IPS-NIHi11 (cell line): ENCODE data around the gene KCNJ6.

Experiments
- DNase-seq: peaks from one replicate; pipeline ENCODE4 v3.0.0; 2012; ENCODE audit warnings: mixed read lengths, low spot score

The KCNJ6 gene

GRCh38 chr21:37642493-37642892 lies 273.8 kb downstream of the KCNJ6 start:
- DNase-seq = peak; percentile 44

GRCh38 chr21:37639756-37640155 lies 276.5 kb downstream of the KCNJ6 start:
- no peak for DNase-seq

GRCh38 chr21:37636152-37636860 lies 280.0 kb downstream of the KCNJ6 start:
- no peak for DNase-seq

- DNase-seq = peak; percentile 42
Measured at GRCh38 chr21:37631319-37632117, 284.7 kb downstream of the KCNJ6 start.

- no peak for DNase-seq
Measured at GRCh38 chr21:37630872-37631271, 285.4 kb downstream of the KCNJ6 start.

- no peak for DNase-seq
Measured at GRCh38 chr21:37628362-37628761, 287.9 kb downstream of the KCNJ6 start.

- no peak for DNase-seq
Measured at GRCh38 chr21:37627561-37627960, 288.7 kb downstream of the KCNJ6 start.

- no peak for DNase-seq
Measured at GRCh38 chr21:37627074-37627473, 289.2 kb downstream of the KCNJ6 start.

- no peak for DNase-seq
Measured at GRCh38 chr21:37626320-37626719, 289.9 kb downstream of the KCNJ6 start.

GRCh38 chr21:37623689-37624088 lies 292.6 kb downstream of the KCNJ6 start:
- no peak for DNase-seq

GRCh38 chr21:37623183-37623582 lies 293.1 kb downstream of the KCNJ6 start:
- DNase-seq = no peak

- no peak for DNase-seq
Measured at GRCh38 chr21:37622755-37623154, 293.5 kb downstream of the KCNJ6 start.

- DNase-seq = no peak
Measured at GRCh38 chr21:37620401-37620800, 295.9 kb downstream of the KCNJ6 start.

- no peak for DNase-seq
Measured at GRCh38 chr21:37619464-37619974, 296.7 kb downstream of the KCNJ6 start.

- DNase-seq = no peak
Measured at GRCh38 chr21:37618081-37618480, 298.2 kb downstream of the KCNJ6 start.

- no peak for DNase-seq
Measured at GRCh38 chr21:37615962-37616361, 300.3 kb downstream of the KCNJ6 start.

- no peak for DNase-seq
Measured at GRCh38 chr21:37614351-37614875, 301.8 kb downstream of the KCNJ6 start.

- DNase-seq = no peak
Measured at GRCh38 chr21:37607081-37607480, 309.2 kb downstream of the KCNJ6 start.

- no peak for DNase-seq
Measured at GRCh38 chr21:37606549-37606948, 309.7 kb downstream of the KCNJ6 start.

GRCh38 chr21:37605006-37605405 lies 311.3 kb downstream of the KCNJ6 start:
- no peak for DNase-seq

GRCh38 chr21:37603129-37603528 lies 313.1 kb downstream of the KCNJ6 start:
- no peak for DNase-seq

- no peak for DNase-seq
Measured at GRCh38 chr21:37601915-37602314, 314.3 kb downstream of the KCNJ6 start.

- DNase-seq = no peak
Measured at GRCh38 chr21:37601027-37601426, 315.2 kb downstream of the KCNJ6 start.
